ENCODE measurements around the gene IP6K1. TPM values are rescaled to one million over a fixed set of nuclear protein-coding genes. Genes with fewer than 3 reads are reported as not detected.
"Not testable (repeated sequence)": the region's sequence is repeated elsewhere in the genome, so short reads cannot be mapped to it uniquely, and the experiment has no call there.

The IP6K1 gene
- total RNA-seq, 1 experiment from 2014 or later, result 13.3 TPM

GRCh38 chr3:49694409-49695070, 91.8 kb downstream of the IP6K1 start:
- not testable (repeated sequence) for DNase-seq (ENCODE audit: extremely low read depth, low read depth)

GRCh38 chr3:49691481-49691880, 94.9 kb downstream of the IP6K1 start:
- not testable (repeated sequence) for DNase-seq (ENCODE audit: extremely low read depth, low read depth)

GRCh38 chr3:49690856-49691255, 95.5 kb downstream of the IP6K1 start:
- not testable (repeated sequence) for DNase-seq (ENCODE audit: extremely low read depth, low read depth)

- not testable (repeated sequence) for DNase-seq (ENCODE audit: extremely low read depth, low read depth)
Measured at GRCh38 chr3:49689908-49690624, 96.3 kb downstream of the IP6K1 start.

GRCh38 chr3:49689046-49689907, 97.1 kb downstream of the IP6K1 start, which contains the start of the genes MST1 and RNF123:
MST1 (minus strand) TSS chr3:49689474; CDS start chr3:49688691, 783 bp downstream.
RNF123 (plus strand) TSS chr3:49689557; CDS start chr3:49691166, 1,609 bp downstream.
- peak; percentile 79 for DNase-seq (ENCODE audit: extremely low read depth, low read depth)

GRCh38 chr3:49688338-49689045, 97.8 kb downstream of the IP6K1 start:
- DNase-seq (ENCODE audit: extremely low read depth, low read depth), result not testable (repeated sequence)

- DNase-seq (ENCODE audit: extremely low read depth, low read depth), result not testable (repeated sequence)
Measured at GRCh38 chr3:49687424-49687795, 98.9 kb downstream of the IP6K1 start.

GRCh38 chr3:49686769-49687423, 99.4 kb downstream of the IP6K1 start:
- not testable (repeated sequence) for DNase-seq (ENCODE audit: extremely low read depth, low read depth)

- not testable (repeated sequence) for DNase-seq (ENCODE audit: extremely low read depth, low read depth)
Measured at GRCh38 chr3:49686346-49686745, 100.0 kb downstream of the IP6K1 start.

- DNase-seq (ENCODE audit: extremely low read depth, low read depth), result not testable (repeated sequence)
Measured at GRCh38 chr3:49685846-49686245, 100.5 kb downstream of the IP6K1 start.

- DNase-seq (ENCODE audit: extremely low read depth, low read depth), result not testable (repeated sequence)
Measured at GRCh38 chr3:49685103-49685502, 101.2 kb downstream of the IP6K1 start.

- not testable (repeated sequence) for DNase-seq (ENCODE audit: extremely low read depth, low read depth)
Measured at GRCh38 chr3:49684453-49684852, 101.9 kb downstream of the IP6K1 start.

- no peak for DNase-seq (ENCODE audit: extremely low read depth, low read depth)
Measured at GRCh38 chr3:49683162-49683561, 103.2 kb downstream of the IP6K1 start.

GRCh38 chr3:49681543-49681942, 104.8 kb downstream of the IP6K1 start:
- DNase-seq (ENCODE audit: extremely low read depth, low read depth), result no peak

GRCh38 chr3:49681232-49681522, 105.2 kb downstream of the IP6K1 start:
- no peak for DNase-seq (ENCODE audit: extremely low read depth, low read depth)

GRCh38 chr3:49680493-49681231, 105.7 kb downstream of the IP6K1 start:
- no peak for DNase-seq (ENCODE audit: extremely low read depth, low read depth)

- no peak for DNase-seq (ENCODE audit: extremely low read depth, low read depth)
Measured at GRCh38 chr3:49675912-49676311, 110.4 kb downstream of the IP6K1 start.

GRCh38 chr3:49674497-49674983, 111.8 kb downstream of the IP6K1 start:
- DNase-seq (ENCODE audit: extremely low read depth, low read depth), result no peak
